Measurements from ENCODE around the gene CTSC.

CTSC gene

DNA sequence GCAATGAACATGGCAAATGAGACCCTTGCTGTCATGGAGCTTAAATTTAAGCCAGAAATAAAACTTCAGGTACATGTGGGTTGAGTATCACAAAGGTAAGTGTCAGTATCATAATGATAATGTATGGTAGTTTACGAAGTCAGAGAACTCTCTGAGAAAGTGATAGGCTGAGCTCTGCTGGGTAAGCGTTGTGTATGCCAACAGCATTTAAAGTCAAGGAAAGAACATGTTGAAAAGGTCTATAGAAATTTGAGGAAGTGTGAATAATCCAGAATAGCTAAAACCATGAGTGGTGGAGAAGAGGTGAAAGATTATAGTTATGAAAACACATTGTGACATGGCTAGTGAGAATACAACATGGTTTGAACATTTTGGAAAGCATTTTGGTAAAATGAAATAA, 17.4 kb upstream of the CTSC start:
- no peak overlapping the region for H3K4me3 ChIP-seq (ENCODE audit: control insufficient read depth, low read depth, low read length)
- DNase-seq (ENCODE audit: low read depth) = no peak
- TF ChIP-seq, protein P1, sequence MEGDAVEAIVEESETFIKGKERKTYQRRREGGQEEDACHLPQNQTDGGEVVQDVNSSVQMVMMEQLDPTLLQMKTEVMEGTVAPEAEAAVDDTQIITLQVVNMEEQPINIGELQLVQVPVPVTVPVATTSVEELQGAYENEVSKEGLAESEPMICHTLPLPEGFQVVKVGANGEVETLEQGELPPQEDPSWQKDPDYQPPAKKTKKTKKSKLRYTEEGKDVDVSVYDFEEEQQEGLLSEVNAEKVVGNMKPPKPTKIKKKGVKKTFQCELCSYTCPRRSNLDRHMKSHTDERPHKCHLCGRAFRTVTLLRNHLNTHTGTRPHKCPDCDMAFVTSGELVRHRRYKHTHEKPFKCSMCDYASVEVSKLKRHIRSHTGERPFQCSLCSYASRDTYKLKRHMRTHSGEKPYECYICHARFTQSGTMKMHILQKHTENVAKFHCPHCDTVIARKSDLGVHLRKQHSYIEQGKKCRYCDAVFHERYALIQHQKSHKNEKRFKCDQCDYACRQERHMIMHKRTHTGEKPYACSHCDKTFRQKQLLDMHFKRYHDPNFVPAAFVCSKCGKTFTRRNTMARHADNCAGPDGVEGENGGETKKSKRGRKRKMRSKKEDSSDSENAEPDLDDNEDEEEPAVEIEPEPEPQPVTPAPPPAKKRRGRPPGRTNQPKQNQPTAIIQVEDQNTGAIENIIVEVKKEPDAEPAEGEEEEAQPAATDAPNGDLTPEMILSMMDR (IDR thresholded peaks at IDR 0.05; ENCODE audit: control insufficient read depth, insufficient read depth, low read depth, low read length, missing control alignments) = no peak

DNA sequence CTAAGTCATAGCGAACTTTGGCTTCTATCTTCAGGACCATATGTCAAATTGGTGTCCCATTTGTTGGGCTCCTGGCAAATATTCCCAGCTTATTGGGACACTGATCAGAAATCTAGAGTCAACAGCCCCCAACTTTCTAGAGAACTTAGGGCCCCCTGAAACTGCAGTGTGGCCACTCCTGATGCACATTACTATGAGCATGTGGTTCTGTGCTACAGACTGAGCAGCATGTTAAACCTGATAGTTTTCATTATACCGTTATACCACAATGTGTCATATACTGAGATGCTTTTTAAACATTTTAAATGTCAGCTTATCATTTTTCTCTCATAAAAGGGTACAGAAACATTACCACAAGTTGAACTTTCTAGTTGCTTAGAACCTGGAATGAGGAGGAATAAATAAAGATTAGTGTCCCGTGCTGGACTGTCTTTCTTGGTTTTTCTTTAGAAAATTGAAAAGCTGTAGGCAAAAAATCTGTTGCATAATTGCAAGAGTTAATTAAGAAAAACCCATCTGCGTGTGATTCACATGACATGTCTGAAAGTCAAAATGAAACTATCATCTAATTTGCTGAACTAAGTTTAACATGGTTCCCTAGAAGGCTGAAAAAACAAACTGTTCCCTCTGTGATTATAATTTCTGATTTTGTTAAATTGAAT, 16.4 kb upstream of the CTSC start:
- TF ChIP-seq, protein P1 (IDR thresholded peaks at IDR 0.05; ENCODE audit: control insufficient read depth, insufficient read depth, low read depth, low read length, missing control alignments) = no peak
- DNase-seq (ENCODE audit: low read depth) = no peak

GRCh38 chr11:88353386-88353785, 15.8 kb upstream of the CTSC start:
- no peak for DNase-seq (ENCODE audit: low read depth)

More for the DNA sequence above, 16.4 kb upstream of the CTSC start:
- H3K4me3 ChIP-seq (ENCODE audit: control insufficient read depth, low read depth, low read length) = no peak overlapping the region

DNA sequence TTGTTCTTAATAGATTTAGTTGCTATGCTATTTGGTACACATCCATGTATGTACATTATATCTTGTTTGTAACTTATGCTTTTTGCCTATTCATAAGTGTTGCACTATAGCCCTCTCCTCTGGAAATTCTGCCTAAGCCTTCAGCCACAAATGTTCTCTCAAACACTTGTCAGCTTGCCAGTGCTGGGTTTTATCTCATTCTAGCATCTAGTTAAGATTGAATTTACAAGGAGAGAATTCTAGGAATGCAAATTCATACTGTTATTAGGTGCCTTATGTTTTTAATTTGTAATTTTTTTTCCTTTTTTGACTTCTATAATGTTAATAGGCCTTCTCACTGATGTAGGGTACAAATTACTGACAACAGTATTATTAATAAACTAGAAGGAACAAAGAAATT, 14.6 kb upstream of the CTSC start:
- TF ChIP-seq, protein P1 (IDR thresholded peaks at IDR 0.05; ENCODE audit: control insufficient read depth, insufficient read depth, low read depth, low read length, missing control alignments) = no peak
- H3K4me3 ChIP-seq (ENCODE audit: control insufficient read depth, low read depth, low read length) = no peak overlapping the region
- DNase-seq (ENCODE audit: low read depth) = peak; percentile 43

More at GRCh38 chr11:88353386-88353785, 15.8 kb upstream of the CTSC start:
- TF ChIP-seq, protein P1 (IDR thresholded peaks at IDR 0.05; ENCODE audit: control insufficient read depth, insufficient read depth, low read depth, low read length, missing control alignments) = no peak
- no peak overlapping the region for H3K4me3 ChIP-seq (ENCODE audit: control insufficient read depth, low read depth, low read length)

DNA sequence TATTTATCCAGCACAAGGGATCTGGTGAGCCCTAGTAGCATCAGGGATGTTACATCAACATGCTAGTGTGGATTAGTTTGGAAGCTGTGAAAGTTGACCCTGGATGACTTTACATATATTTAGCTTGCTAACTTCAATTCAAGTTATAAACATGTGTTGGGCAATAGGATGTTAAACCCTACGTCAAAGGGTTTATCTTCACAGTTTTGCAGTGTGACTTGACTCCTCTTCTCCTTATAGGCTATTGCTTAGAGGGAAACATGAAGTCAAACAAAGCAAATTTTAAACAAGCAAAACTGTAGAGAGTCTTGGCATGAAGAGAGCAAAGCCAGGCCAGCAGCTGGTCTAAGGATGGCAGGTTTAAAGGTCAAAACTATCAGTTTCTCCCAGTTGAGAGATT, 11.3 kb upstream of the CTSC start:
- no peak overlapping the region for H3K4me3 ChIP-seq (ENCODE audit: control insufficient read depth, low read depth, low read length)
- TF ChIP-seq, protein P1 (IDR thresholded peaks at IDR 0.05; ENCODE audit: control insufficient read depth, insufficient read depth, low read depth, low read length, missing control alignments) = no peak
- no peak for DNase-seq (ENCODE audit: low read depth)

- TF ChIP-seq, protein P1 (IDR thresholded peaks at IDR 0.05; ENCODE audit: control insufficient read depth, insufficient read depth, low read depth, low read length, missing control alignments) = no peak
- H3K4me3 ChIP-seq (ENCODE audit: control insufficient read depth, low read depth, low read length) = no peak overlapping the region
- no peak for DNase-seq (ENCODE audit: low read depth)
These were observed 8.4 kb upstream of the CTSC start for GRCh38 chr11:88345949-88346348.

Measured in AG09309 (cell line).